HepG2 (cell line): ENCODE results near the gene CDCA5. TPM values are rescaled to one million over a fixed set of nuclear protein-coding genes. Genes with fewer than 3 reads are reported as not detected.

Experiments used
- HNF4G ChIP-seq, 2 experiments: sonication (generic) in 1 of 2; formaldehyde crosslinking in 1 of 2; IDR thresholded peaks; 2 replicates each; pipeline versions ENCODE4 v1.4.0 to v1.6.1; 2011 to 2020; ENCODE audit warnings: borderline replicate concordance in 2 of 2, low read depth in 2 of 2, mild to moderate bottlenecking in 2 of 2, low read length in 1 of 2, missing genetic modification reagents in 1 of 2, moderate library complexity in 1 of 2
- ISL2 ChIP-seq: sonication (generic); formaldehyde crosslinking; IDR thresholded peaks from 2 replicates; pipeline ENCODE4 v1.5.0; 2020; ENCODE audit warnings: missing genetic modification reagents
- JUN ChIP-seq: sonication (generic); formaldehyde crosslinking; IDR thresholded peaks from 2 replicates; pipeline ENCODE4 v1.4.0; 2020; ENCODE audit warnings: mild to moderate bottlenecking, missing genetic modification reagents
- KDM4B ChIP-seq: sonication (generic); formaldehyde crosslinking; IDR thresholded peaks from 2 replicates; pipeline ENCODE4 v1.4.0; 2020; ENCODE audit warnings: missing genetic modification reagents
- KLF16 ChIP-seq, 2 experiments: sonication (generic) in 1 of 2; formaldehyde crosslinking in 1 of 2; IDR thresholded peaks; 2 replicates each; pipeline versions ENCODE4 v1.6.1 to v1.8.0; 2016 to 2023; ENCODE audit warnings: missing genetic modification reagents in 2 of 2, missing compliant biosample characterization in 1 of 2
- NONO ChIP-seq, 2 experiments: fragments of 450-650 bp in 1 of 2; sonication (generic) in 1 of 2; formaldehyde crosslinking in 1 of 2; IDR thresholded peaks in 1 of 2; conservative IDR thresholded peaks in 1 of 2; 2 replicates each; pipeline versions ENCODE4 v1.6.1 to v1.8.0; 2017 to 2022; ENCODE audit warnings: mild to moderate bottlenecking in 1 of 2, missing genetic modification reagents in 1 of 2, moderate library complexity in 1 of 2
- PHF8 ChIP-seq: sonication (generic); formaldehyde crosslinking; IDR thresholded peaks from 2 replicates; pipeline ENCODE4 v1.5.0; 2020; ENCODE audit warnings: missing genetic modification reagents
- PTBP1 ChIP-seq: fragments of 200-400 bp; formaldehyde crosslinking; IDR thresholded peaks from 2 replicates; pipeline ENCODE4 v1.6.1; 2018; ENCODE audit warnings: low read length, low read depth; ENCODE audit not compliant: poor library complexity, severe bottlenecking
- THAP8 ChIP-seq: sonication (generic); formaldehyde crosslinking; IDR thresholded peaks from 2 replicates; pipeline ENCODE4 v1.5.1; 2020; ENCODE audit warnings: missing genetic modification reagents, mild to moderate bottlenecking, borderline replicate concordance
- YEATS2 ChIP-seq: sonication (generic); formaldehyde crosslinking; IDR thresholded peaks from 2 replicates; pipeline ENCODE4 v1.4.0; 2020; ENCODE audit warnings: missing genetic modification reagents, borderline replicate concordance
- YY1 ChIP-seq: IDR thresholded peaks from 2 replicates; pipeline ENCODE4 v1.6.1; 2011; ENCODE audit warnings: low read length, low read depth, moderate library complexity, mild to moderate bottlenecking; ENCODE audit not compliant: insufficient read depth, insufficient replicate concordance
- ZBTB33 ChIP-seq: sonication (generic); formaldehyde crosslinking; IDR thresholded peaks from 2 replicates; pipeline ENCODE4 v1.4.0; 2020; ENCODE audit warnings: missing genetic modification reagents
- ZNF160 ChIP-seq: sonication (generic); formaldehyde crosslinking; IDR thresholded peaks from 2 replicates; pipeline ENCODE4 v1.8.0; 2022; ENCODE audit warnings: mild to moderate bottlenecking, inconsistent platforms, missing genetic modification reagents
- ZNF230 ChIP-seq: sonication (generic); formaldehyde crosslinking; IDR thresholded peaks from 2 replicates; pipeline ENCODE4 v1.4.0; 2020; ENCODE audit warnings: mild to moderate bottlenecking, missing genetic modification reagents
- ZNF253 ChIP-seq: sonication (generic); formaldehyde crosslinking; IDR thresholded peaks from 2 replicates; pipeline ENCODE4 v1.8.0; 2022; ENCODE audit warnings: mild to moderate bottlenecking, missing genetic modification reagents, borderline replicate concordance
- ZNF296 ChIP-seq: sonication (generic); formaldehyde crosslinking; conservative IDR thresholded peaks from 2 replicates; pipeline ENCODE4 v1.5.0; 2020; ENCODE audit warnings: mild to moderate bottlenecking, missing genetic modification reagents
- ZNF513 ChIP-seq: sonication (generic); formaldehyde crosslinking; conservative IDR thresholded peaks from 2 replicates; pipeline ENCODE4 v1.5.0; 2020; ENCODE audit warnings: missing genetic modification reagents
- ZNF552 ChIP-seq: sonication (generic); formaldehyde crosslinking; IDR thresholded peaks from 2 replicates; pipeline ENCODE4 v1.9.0; 2022; ENCODE audit warnings: missing genetic modification reagents, mild to moderate bottlenecking, borderline replicate concordance
- ZNF574 ChIP-seq: sonication (generic); formaldehyde crosslinking; IDR thresholded peaks from 2 replicates; pipeline ENCODE4 v1.4.0; 2020; ENCODE audit warnings: missing genetic modification reagents
- ZNF672 ChIP-seq: sonication (generic); formaldehyde crosslinking; IDR thresholded peaks from 2 replicates; pipeline ENCODE4 v1.8.1; 2022; ENCODE audit warnings: missing genetic modification reagents
- ZSCAN25 ChIP-seq: sonication (generic); formaldehyde crosslinking; IDR thresholded peaks from 2 replicates; pipeline ENCODE4 v1.8.0; 2022; ENCODE audit warnings: mild to moderate bottlenecking, missing genetic modification reagents
- polyA plus RNA-seq, 8 experiments: library from polyadenylated mRNA; depleted of rRNA in 3 of 8; stranded (reverse) in 7 of 8; unstranded in 1 of 8; fragments of >200 nt; fragmentation: Illumina TruSeq in 4 of 8; extraction: Trizol in 4 of 8; gene quantifications; 2 replicates each; pipeline versions ENCODE4 v1.2.1 to v1.2.3, GENCODE V29; 2011 to 2016; ENCODE audit warnings: low read depth in 4 of 8, missing spikeins in 1 of 8, mixed read lengths in 1 of 8; ENCODE audit not compliant: insufficient read depth in 1 of 8
- total RNA-seq, 5 experiments: library from RNA; depleted of rRNA; stranded (reverse); fragments of >200 nt; fragmentation: Illumina TruSeq; extraction: Trizol; gene quantifications; 2 replicates each; pipeline ENCODE4 v1.2.3, GENCODE V29; 2016; ENCODE audit warnings: low read depth in 1 of 5

CDCA5 gene
- total and polyA plus RNA-seq, 2 of the 13 experiments (the other 11 are each of a cell fraction or from before 2014, with no cell fraction given) = 13.5 to 50.6 TPM

GRCh38 chr11:65116370-65117205, 32.7 kb upstream of the CDCA5 start (continued):
- no peak for TF ChIP-seq ZNF574 (CRISPR knock-in tag)
- no peak for TF ChIP-seq ZSCAN25
- no peak for TF ChIP-seq ISL2 (CRISPR knock-in tag)
- TF ChIP-seq HNF4G (IDR thresholded peaks at IDR 0.05; ENCODE audit: borderline replicate concordance, low read depth, low read length) = no peak
- TF ChIP-seq HNF4G (CRISPR knock-in tag; IDR thresholded peaks at IDR 0.05; ENCODE audit: borderline replicate concordance, low read depth) = no peak
- no peak for TF ChIP-seq ZNF672 (CRISPR knock-in tag)
- TF ChIP-seq JUN = no peak
- TF ChIP-seq ZNF230 (CRISPR knock-in tag) = 0 out of 2 replicates have a peak, but pooled peaks have one; percentile 2
- TF ChIP-seq ZNF160 = 0 out of 2 replicates have a peak, but pooled peaks have one; percentile 36
- TF ChIP-seq KLF16 (CRISPR knock-in tag; IDR thresholded peaks at IDR 0.05) = no peak
- TF ChIP-seq THAP8 (CRISPR knock-in tag) = no peak; the same call in 1 of the 2 replicates
- TF ChIP-seq YY1 = peak; percentile 3
- TF ChIP-seq ZBTB33 = peak; percentile 54
- TF ChIP-seq NONO (IDR thresholded peaks at IDR 0.05) = no peak
- no peak for TF ChIP-seq NONO (CRISPR knock-in tag; conservative IDR thresholded peaks at IDR 0.05)
- TF ChIP-seq PHF8 (CRISPR knock-in tag) = no peak
- TF ChIP-seq ZNF296 (CRISPR knock-in tag) = 0 out of 2 replicates have a peak, but pooled peaks have one; percentile 5
- TF ChIP-seq PTBP1 = no peak
- 0 out of 2 replicates have a peak, but pooled peaks have one; percentile 36 for TF ChIP-seq ZNF253 (CRISPR knock-in tag)
- TF ChIP-seq ZNF552 (CRISPR knock-in tag) = peak; percentile 29; the same call in 1 of the 2 replicates
- no peak for TF ChIP-seq ZNF513 (CRISPR knock-in tag)
- no peak for TF ChIP-seq YEATS2 (CRISPR knock-in tag)
- 0 out of 2 replicates have a peak, but pooled peaks have one; percentile 35 for TF ChIP-seq KDM4B (CRISPR knock-in tag)
